Measurements from ENCODE around the gene RANBP2.

DNA sequence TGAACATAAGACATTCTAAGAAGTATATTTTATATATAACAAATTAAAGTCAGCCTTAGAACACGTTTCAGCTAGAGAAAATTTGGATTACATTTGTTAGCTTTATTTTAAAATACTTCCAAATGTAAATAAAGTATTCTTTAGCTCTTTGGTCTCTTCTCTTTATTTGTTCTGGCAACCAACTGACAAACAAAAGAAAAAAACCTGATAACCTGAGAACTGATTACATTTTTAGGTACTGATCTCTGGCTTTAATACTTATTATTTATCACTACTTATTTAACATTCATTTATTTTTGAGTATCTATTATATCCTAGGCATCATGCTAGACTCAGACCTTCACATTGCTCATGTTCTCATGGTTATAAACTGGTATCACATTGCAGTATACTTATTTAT, 85.8 kb downstream of the RANBP2 start:
- TF ChIP-seq, protein P1, sequence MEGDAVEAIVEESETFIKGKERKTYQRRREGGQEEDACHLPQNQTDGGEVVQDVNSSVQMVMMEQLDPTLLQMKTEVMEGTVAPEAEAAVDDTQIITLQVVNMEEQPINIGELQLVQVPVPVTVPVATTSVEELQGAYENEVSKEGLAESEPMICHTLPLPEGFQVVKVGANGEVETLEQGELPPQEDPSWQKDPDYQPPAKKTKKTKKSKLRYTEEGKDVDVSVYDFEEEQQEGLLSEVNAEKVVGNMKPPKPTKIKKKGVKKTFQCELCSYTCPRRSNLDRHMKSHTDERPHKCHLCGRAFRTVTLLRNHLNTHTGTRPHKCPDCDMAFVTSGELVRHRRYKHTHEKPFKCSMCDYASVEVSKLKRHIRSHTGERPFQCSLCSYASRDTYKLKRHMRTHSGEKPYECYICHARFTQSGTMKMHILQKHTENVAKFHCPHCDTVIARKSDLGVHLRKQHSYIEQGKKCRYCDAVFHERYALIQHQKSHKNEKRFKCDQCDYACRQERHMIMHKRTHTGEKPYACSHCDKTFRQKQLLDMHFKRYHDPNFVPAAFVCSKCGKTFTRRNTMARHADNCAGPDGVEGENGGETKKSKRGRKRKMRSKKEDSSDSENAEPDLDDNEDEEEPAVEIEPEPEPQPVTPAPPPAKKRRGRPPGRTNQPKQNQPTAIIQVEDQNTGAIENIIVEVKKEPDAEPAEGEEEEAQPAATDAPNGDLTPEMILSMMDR (IDR thresholded peaks at IDR 0.05): no peak
- TF ChIP-seq EP300 (IDR thresholded peaks at IDR 0.05) (no peak), POLR2AphosphoS5 (IDR thresholded peaks at IDR 0.05) (no peak)

All from esophagus muscularis mucosa (tissue), 4 donors.